SU-DHL-6 (cell line): ENCODE data around the gene SELENOK.

Experiments used
- CTCF ChIP-seq: fragments of 200-600 bp; sonication (generic); IDR thresholded peaks from one replicate; pipeline ENCODE4 v1.5.1; 2017; ENCODE audit warnings: antibody characterized with exemption, mild to moderate bottlenecking, low read length, moderate library complexity; ENCODE audit not compliant: insufficient read depth, poor library complexity, severe bottlenecking
- EZH2phosphoT487 ChIP-seq: fragments of 200-600 bp; sonication (generic), shearing (Covaris generic); conservative IDR thresholded peaks from 2 replicates; pipeline ENCODE4 v1.6.1; 2018; ENCODE audit warnings: mild to moderate bottlenecking, antibody characterized with exemption, low read length, moderate library complexity, mixed read lengths

- TF ChIP-seq CTCF (no peak), EZH2phosphoT487 (no peak)
These were observed 47.5 kb upstream of the SELENOK start for GRCh38 chr3:53939086-53939582.
